CD4-positive, alpha-beta T cell treated with Interleukin-17A for 1 hour (primary cell): ENCODE measurements around the gene ACOT12.
"Not testable (repeated sequence)": the region's sequence is repeated elsewhere in the genome, so short reads cannot be mapped to it uniquely, and the experiment has no call there.

Experiments
- DNase-seq: peaks from one replicate; pipeline ENCODE4 v3.0.0-alpha.2; 2020

ACOT12 gene

GRCh38 chr5:81393783-81394718 is at the start of gene ACOT12:
ACOT12 (minus strand) TSS chr5:81394134; CDS start chr5:81394114, 20 bp downstream.
- no peak for DNase-seq

DNA sequence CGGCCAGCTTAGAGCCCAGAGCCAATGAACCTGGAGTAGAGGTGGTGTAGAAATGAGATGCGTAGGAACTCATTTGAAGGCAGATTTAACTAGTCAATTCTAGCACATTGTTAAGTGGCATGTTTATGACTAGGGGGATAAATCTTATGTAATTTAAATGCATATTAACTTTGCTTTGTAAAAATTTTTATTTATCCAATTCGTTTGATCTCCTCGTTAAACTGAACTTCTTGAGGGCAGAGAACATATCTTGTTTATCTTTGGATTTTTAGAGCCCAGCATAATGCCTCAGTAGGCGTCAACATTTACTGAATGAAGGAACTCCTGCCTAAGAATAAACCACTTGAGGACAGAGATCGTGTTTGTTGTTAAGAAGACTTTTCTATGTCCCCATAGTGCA is 41.1 kb upstream of the ACOT12 start:
- no peak for DNase-seq

DNA sequence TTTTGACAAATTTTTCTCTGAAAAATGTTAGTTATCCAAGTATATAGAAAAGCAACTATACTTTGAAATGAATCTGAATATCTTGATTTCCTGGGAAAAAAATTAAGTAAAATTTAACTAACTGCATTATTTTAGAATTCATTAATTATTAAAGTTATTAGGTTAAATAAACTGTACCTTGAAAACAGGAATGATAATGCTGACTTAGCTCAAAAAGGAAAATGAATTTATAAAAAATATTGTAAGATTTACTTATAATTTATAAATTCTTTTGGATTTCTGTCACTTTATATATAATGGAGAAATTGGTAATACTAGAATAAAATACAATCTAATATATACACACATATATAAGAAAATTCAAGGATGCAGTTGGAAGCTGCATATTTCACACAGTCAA is 36.1 kb upstream of the ACOT12 start:
- DNase-seq = no peak

DNA sequence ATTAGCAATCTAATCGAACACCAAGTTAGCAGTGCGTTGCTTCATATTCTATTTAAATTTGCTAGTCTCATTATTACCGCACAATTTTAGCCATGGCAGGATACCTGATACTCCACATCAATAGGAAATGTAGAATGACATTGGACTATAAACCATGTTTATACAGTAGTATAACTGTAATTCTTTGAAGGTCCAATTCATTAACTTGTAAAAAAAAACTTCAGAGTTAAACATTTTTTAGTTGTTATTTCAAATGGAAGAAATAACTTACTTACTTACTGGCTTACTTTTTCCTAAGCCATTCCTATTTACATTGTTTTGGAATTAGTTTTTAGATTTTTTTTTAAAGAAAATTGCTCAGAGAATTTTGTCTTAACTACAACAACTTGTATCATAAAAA is 35.4 kb upstream of the ACOT12 start:
- DNase-seq = no peak

GRCh38 chr5:81428861-81429260 is 34.9 kb upstream of the ACOT12 start:
- DNase-seq = no peak

DNA sequence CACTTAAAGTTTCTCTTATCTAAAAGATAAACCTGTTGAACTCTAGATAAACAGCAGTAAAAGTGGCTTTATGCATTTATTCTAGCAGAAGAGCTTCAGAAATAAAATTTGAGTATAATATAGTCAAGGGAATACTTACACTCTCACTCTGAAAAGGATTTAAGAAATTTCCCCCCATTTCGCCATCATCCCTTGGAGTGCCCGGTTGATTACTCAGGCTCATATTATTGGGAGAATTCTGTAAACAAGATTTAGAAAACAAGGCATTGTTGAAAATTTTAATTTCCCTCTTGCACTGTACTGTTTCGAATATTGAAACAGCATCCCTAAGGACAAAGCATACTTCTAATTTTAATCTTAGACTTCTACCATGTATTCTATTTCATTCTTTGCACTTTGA is 34.5 kb upstream of the ACOT12 start:
- DNase-seq = no peak

- no peak for DNase-seq
Measured at GRCh38 chr5:81427566-81427965, 33.6 kb upstream of the ACOT12 start.

- DNase-seq = no peak
Measured at GRCh38 chr5:81426359-81427030, 32.6 kb upstream of the ACOT12 start.

DNA sequence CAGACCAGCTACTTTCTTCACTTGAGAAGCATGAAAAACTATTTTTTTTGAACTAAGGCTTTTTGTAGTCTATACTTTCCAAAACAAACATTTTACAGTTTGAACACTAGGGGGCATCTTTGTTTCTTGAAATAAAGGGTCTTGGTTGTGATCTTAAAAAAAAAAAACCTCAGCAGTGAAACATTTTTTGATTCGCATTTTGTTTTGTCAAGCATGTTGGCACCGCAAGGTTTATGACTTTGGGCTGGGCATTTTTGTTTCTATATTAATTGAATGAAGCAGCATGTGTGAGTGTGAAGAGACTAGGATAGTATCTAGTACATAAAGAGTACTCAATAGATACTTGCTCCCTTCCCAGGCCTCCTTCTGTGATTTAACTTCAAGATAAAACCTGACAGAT is 31.6 kb upstream of the ACOT12 start:
- DNase-seq = peak; percentile 60

DNA sequence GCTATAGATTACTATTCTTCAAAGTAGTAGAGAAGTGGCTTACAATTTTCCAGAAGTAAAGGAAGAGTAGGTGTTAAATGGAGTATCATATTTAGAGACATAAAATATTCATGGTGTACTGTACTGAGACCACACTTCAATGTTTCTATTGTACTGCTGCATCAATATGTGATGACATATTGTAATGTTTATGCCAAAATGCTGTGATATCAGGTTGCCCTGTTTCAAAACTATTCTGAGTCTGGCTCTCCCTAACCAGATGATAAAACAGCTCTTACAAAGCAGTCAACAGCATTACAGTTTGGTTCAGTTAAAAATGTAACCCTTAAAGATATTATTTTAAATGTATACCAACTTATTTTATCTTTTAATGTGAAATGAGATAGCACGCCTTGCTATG is 30.8 kb upstream of the ACOT12 start:
- DNase-seq = no peak

GRCh38 chr5:81422671-81423070 is 28.7 kb upstream of the ACOT12 start:
- DNase-seq = no peak

DNA sequence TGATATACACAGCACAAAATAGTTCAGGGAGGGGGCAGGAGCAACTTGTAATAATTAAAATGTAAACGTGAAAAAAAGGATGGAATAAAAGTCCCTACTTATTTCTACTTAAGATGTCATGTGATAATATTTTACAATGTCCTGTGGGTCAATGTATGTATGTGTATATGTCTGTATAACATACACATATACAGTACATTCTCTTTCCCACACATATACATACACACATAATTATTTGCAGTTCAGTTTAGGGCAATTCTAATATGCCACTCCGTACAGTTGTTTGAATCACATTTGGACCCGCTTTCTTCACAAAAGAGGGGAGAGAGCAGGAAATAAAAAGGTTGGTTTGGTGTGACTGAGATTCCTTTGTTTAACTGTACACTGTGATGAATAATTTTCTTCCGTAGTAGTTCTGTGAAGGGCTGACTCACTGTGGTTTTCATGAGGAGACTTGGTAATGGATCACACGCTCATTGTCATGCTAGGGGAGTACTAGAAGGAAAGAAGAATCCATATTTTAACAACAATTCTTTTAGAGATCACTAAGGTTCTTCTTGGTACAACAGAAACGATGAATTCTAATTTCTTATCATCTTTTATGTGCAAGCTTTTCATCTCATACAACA is 26.2 kb upstream of the ACOT12 start:
- no peak for DNase-seq

DNA sequence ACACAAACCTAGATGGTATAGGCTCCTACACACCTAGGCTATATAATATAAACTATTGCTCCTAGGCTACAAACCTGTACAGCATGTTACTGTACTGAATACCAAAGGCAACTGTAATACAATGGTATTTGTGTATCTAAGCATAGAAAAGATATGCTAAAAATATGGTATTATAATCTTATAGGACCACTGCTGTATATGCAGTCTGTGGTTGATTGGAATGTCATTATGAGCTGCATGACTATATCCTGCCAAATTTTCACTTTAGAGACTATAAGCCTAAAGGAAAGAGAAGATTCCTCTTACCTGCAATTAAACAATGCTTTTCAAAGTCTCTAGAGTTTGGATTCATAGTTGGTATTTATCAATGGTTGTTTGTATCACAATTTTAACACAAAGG is 24.7 kb upstream of the ACOT12 start:
- no peak for DNase-seq

- no peak for DNase-seq
Measured at GRCh38 chr5:81417052-81417451, 23.1 kb upstream of the ACOT12 start.

GRCh38 chr5:81409896-81410295 is 16.0 kb upstream of the ACOT12 start:
- no peak for DNase-seq

DNA sequence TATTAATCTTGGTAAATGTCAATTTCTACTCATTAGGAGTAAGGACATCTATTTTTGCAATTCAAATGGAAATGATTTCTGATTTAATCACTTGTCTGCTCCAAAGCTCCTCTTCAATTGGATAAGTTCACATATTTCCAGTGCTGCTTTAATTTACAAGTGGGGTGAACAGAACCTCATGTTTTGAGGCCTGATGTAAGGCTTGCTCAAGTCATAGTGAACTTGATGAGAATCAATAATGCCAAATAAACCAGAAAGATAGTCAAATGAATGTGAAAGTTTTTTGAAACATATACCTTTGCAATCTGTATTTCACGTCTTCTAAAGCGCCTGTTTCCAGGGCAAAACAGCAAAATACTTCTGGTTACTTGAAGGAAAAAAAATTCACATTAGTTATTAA is 15.4 kb upstream of the ACOT12 start:
- DNase-seq = no peak

DNA sequence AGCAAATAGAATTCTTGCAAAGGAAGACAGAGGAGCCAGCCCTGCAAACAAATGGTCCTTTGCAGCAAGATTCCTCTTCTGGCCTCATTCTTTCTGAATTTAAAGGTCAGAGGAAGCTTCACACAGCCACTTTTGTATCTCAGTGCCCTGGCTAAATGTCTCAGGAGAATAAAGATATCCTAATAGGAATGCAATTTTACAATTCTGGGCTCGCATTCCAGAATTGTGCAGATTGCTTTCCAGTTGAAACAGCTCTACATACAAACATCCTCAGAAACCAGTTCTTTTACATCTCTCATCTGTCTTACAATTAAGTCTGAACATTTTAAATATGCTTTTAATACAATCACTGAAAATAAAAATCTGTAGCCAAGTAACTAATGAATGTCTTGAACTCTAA is 14.6 kb upstream of the ACOT12 start:
- DNase-seq = no peak

DNA sequence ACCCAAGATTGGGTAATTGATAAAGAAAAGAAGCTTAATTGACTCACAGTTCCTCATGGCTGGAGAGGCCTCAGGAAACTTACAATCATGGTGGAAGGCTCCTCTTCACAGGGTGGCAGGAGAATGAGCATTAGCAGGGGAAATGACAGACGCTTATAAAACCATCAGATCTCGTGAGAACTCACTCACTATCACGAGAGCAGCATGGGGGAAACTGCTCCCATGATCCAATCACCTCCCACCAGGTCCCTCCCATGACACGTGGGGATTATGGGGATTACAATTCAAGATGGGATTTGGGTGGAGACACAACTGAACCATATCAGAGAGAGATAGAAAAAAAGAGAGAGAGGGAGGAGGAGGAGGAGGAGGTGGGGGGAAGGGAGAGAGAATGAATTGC is 13.9 kb upstream of the ACOT12 start:
- DNase-seq = not testable (repeated sequence)

GRCh38 chr5:81405126-81405891 is 11.4 kb upstream of the ACOT12 start:
- DNase-seq = no peak

DNA sequence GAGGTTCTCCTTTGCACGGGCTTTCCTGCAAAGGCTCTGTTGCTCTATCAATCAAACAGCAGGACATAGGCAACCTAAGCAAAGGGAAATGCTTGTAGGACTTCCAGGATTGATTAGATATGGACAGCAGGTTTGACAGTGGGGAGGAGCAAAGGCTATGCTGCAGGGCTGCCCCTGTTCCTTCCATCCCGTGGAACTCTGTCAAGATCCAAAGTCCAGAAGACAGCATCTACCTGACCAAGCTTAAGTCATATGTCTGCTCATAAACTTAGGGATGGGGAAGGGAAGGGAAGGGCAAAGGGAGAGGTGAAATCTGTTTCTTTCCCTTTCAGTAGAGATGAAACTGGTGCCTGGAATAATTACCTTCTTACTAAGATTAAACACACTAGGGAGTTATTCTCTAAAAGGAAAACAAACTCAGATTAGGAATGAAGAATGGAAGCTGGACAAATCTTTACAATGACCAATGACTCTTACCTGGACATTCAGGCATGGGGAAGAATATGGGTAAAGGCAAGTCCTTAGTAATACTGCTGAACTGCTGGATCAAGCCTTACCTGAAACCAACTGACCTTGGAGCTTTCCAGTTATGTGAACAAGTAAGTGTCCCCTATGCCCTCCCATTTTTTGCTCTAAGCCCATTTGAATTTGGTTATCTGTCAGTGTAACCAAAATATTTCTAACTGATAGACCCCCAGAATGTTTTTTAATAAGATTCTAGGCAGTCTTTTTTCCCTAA is 8.4 kb upstream of the ACOT12 start:
- no peak for DNase-seq

DNA sequence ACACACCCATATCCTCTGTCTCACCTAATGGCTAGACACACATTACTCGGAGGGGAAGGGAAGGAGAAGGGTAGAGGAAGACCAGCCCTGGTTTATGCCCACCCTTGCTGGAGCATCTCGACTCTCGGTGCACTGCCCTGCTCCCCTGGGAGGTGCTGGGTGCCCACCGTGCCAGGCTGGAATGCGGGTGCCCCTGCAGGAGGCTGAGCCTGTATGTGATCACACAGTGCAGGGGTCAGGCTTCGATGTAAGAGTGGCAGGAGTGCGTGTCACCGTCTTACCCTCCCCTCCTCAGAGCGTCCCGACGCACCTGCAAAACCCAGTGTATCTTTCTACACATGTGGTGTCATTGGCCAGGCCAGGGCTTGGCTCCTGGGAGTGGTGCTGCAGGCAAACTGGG is 7.3 kb upstream of the ACOT12 start:
- DNase-seq = no peak

- no peak for DNase-seq
Measured at GRCh38 chr5:81400375-81400774, 6.4 kb upstream of the ACOT12 start.
